Suprapubic skin (tissue), 3 donors: Measurements from ENCODE around the gene DCPS.
"Not testable (repeated sequence)": the region's sequence is repeated elsewhere in the genome, so short reads cannot be mapped to it uniquely, and the experiment has no call there.

Experiments
- CTCF ChIP-seq, 2 donors: fragments of 200-600 bp in 1 of 2; fragments of 450-650 bp in 1 of 2; sonication (generic) in 1 of 2; IDR thresholded peaks; one replicate each; pipeline ENCODE4 v1.5.1; 2016 to 2019; ENCODE audit warnings: antibody characterized with exemption in 2 of 2, mild to moderate bottlenecking in 1 of 2, moderate library complexity in 1 of 2
- EP300 ChIP-seq: sonication (generic); formaldehyde crosslinking; IDR thresholded peaks from one replicate; pipeline ENCODE4 v1.6.1; 2017; ENCODE audit warnings: antibody characterized with exemption

- TF ChIP-seq CTCF (IDR thresholded peaks at IDR 0.05); EP300: not testable (repeated sequence)
Measured at GRCh38 chr11:126365508-126365907, 61.6 kb downstream of the DCPS start.
